Activated T-cell treated with anti-CD3 and anti-CD28 coated beads for 1 hour (primary cell): ENCODE measurements around the gene HTT.

Experiments used
- DNase-seq: peaks from one replicate; pipeline ENCODE4 v3.0.0-alpha.2; 2020; ENCODE audit warnings: low read depth

Gene HTT

GRCh38 chr4:3248811-3249661, 174.6 kb downstream of the HTT start, which contains the start of gene MSANTD1:
Gene MSANTD1 (plus strand): TSS chr4:3249159. CDS start chr4:3249223, 64 bp downstream.
- DNase-seq: no peak

- no peak for DNase-seq
Measured at GRCh38 chr4:3249711-3250437, 175.4 kb downstream of the HTT start.

- DNase-seq: no peak
Measured at GRCh38 chr4:3250438-3250955, 176.0 kb downstream of the HTT start.

- no peak for DNase-seq
Measured at GRCh38 chr4:3250956-3251690, 176.6 kb downstream of the HTT start.

GRCh38 chr4:3251691-3252479, 177.4 kb downstream of the HTT start:
- DNase-seq: no peak

- no peak for DNase-seq
Measured at GRCh38 chr4:3252480-3252828, 178.0 kb downstream of the HTT start.

- no peak for DNase-seq
Measured at GRCh38 chr4:3252831-3253641, 178.6 kb downstream of the HTT start.

GRCh38 chr4:3253808-3254207, 179.3 kb downstream of the HTT start:
- DNase-seq: no peak

- no peak for DNase-seq
Measured at GRCh38 chr4:3254302-3255131, 180.0 kb downstream of the HTT start.

GRCh38 chr4:3255611-3256186, 181.2 kb downstream of the HTT start:
- DNase-seq: no peak

GRCh38 chr4:3256230-3257102, 182.0 kb downstream of the HTT start:
- DNase-seq: no peak

GRCh38 chr4:3257103-3257555, 182.6 kb downstream of the HTT start:
- no peak for DNase-seq

GRCh38 chr4:3257556-3258482, 183.3 kb downstream of the HTT start:
- DNase-seq: no peak

GRCh38 chr4:3261411-3262207, 187.1 kb downstream of the HTT start:
- DNase-seq: no peak

- no peak for DNase-seq
Measured at GRCh38 chr4:3262208-3263052, 187.9 kb downstream of the HTT start.
